Muscle layer of colon (tissue), 2 donors: ENCODE data around the gene HRC.

ENCODE experiments used
- H3K27ac ChIP-seq: one replicate; pipeline ENCODE4 v1.7.0; 2013; ENCODE audit warnings: low read depth, mild to moderate bottlenecking, low read length, moderate library complexity
- H3K27me3 ChIP-seq, 2 donors: one replicate each; pipeline ENCODE4 v1.7.0; 2013; ENCODE audit warnings: low read length in 2 of 2, mild to moderate bottlenecking in 2 of 2; ENCODE audit not compliant: insufficient read depth in 2 of 2, control insufficient read depth in 1 of 2
- H3K36me3 ChIP-seq: one replicate; pipeline ENCODE4 v1.7.0; 2013; ENCODE audit warnings: mild to moderate bottlenecking, low read length; ENCODE audit not compliant: insufficient read depth
- H3K4me1 ChIP-seq: one replicate; pipeline ENCODE4 v1.7.0; 2013; ENCODE audit warnings: mild to moderate bottlenecking, low read length; ENCODE audit not compliant: insufficient read depth
- H3K4me3 ChIP-seq, 2 donors: one replicate each; pipeline ENCODE4 v1.7.0; 2013; ENCODE audit warnings: low read length in 2 of 2, low read depth in 1 of 2, mild to moderate bottlenecking in 1 of 2, moderate library complexity in 1 of 2
- H3K9ac ChIP-seq: one replicate; pipeline ENCODE4 v1.7.0; 2013; ENCODE audit warnings: low read length
- H3K9me3 ChIP-seq: one replicate; pipeline ENCODE4 v1.7.0; 2013; ENCODE audit warnings: mild to moderate bottlenecking, low read length
- donor health status: abdominal sarcoma.
- donor health status: Adenocarcinoma of cecum.

The HRC gene

DNA sequence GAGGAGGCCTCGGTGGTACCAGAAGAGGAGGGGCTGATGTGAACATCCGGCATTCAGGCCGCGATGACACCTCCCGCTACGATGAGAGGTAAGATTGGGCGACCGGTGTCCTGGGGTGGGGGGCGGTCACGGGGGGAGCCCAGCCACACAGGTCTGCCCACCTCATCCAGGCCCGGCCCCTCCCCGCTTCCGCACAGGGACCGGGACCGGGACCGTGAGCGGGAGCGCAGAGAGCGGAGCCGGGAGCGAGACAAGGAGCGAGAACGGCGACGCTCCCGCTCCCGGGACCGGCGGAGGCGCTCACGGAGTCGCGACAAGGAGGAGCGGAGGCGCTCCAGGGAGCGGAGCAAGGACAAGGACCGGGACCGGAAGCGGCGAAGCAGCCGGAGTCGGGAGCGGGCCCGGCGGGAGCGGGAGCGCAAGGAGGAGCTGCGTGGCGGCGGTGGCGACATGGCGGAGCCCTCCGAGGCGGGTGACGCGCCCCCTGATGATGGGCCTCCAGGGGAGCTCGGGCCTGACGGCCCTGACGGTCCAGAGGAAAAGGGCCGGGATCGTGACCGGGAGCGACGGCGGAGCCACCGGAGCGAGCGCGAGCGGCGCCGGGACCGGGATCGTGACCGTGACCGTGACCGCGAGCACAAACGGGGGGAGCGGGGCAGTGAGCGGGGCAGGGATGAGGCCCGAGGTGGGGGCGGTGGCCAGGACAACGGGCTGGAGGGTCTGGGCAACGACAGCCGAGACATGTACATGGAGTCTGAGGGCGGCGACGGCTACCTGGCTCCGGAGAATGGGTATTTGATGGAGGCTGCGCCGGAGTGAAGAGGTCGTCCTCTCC lies 47.4 kb downstream of the HRC start:
- Histone ChIP-seq H3K9me3 (no peaks in the 10 kb centered on the region), H3K9ac (no peak overlapping the region), H3K4me1 (no peaks in the 10 kb centered on the region), H3K27me3 (no peaks in the 10 kb centered on the region), H3K36me3 (peaks cover 38% of the 10 kb centered on the region), H3K4me3 (no peak overlapping the region), H3K27ac (no peak overlapping the region)

DNA sequence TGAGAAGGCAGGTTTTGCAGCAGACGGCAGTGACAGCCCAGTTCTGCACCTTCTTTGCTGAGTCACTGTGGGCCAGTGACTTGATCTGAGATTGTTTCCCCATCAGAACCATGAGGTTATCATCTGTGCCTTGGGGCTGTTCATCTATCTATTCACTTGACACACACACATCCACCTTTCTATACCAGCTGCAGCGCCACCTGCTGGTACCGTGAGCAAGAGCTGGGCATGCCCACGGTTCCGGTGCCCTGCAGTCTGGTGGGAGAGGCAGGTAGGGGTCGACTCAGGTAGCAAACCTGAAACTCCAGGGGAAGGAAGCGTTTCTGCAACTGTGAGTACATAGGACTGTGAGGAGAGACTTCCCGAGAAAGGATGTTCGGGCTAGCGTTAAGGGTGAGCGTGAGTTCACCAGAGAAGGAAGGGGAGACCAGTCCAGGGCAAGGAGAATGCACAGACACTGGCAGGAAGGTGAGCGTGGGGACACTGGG lies 48.5 kb downstream of the HRC start:
- Histone ChIP-seq H3K27ac (no peak overlapping the region), H3K9me3 (no peaks in the 10 kb centered on the region), H3K36me3 (peaks cover 47% of the 10 kb centered on the region), H3K4me1 (no peaks in the 10 kb centered on the region), H3K27me3 (no peaks in the 10 kb centered on the region), H3K4me3 (no peak overlapping the region), H3K9ac (no peak overlapping the region)

DNA sequence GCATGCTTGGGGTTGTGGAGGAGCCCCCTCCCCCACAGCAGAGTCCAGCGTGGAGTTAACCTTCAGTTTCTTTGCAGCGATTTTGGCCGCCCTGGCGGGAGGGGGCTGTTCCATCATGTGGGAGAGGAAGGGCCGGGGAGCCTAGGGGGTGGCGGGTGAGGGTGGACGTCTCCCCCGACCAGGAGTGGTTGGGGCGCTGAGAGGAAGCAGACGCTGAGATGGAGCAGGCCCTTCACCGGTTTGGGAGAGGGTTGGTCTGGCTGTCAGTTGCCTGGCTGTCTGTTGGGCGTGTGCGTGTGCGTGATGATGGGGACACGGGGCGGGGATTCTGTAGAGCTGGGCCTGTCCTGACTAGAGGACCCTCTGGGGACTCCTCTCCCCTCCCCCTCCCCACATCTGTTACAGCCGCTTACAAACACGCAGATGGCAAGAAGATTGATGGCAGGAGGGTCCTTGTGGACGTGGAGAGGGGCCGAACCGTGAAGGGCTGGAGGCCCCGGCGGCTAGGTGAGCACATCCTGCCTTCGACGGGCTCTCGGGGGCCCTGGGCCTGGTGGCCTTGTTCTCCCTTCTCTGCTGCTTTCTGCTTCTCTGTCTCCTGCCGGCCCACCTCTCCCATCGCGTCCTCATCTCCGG lies 50.8 kb downstream of the HRC start:
- Histone ChIP-seq H3K27ac (no peak overlapping the region), H3K9me3 (no peaks in the 10 kb centered on the region), H3K9ac (no peak overlapping the region), H3K27me3 (no peaks in the 10 kb centered on the region), H3K36me3 (peaks cover 65% of the 10 kb centered on the region), H3K4me1 (no peaks in the 10 kb centered on the region), H3K4me3 (no peak overlapping the region)

DNA sequence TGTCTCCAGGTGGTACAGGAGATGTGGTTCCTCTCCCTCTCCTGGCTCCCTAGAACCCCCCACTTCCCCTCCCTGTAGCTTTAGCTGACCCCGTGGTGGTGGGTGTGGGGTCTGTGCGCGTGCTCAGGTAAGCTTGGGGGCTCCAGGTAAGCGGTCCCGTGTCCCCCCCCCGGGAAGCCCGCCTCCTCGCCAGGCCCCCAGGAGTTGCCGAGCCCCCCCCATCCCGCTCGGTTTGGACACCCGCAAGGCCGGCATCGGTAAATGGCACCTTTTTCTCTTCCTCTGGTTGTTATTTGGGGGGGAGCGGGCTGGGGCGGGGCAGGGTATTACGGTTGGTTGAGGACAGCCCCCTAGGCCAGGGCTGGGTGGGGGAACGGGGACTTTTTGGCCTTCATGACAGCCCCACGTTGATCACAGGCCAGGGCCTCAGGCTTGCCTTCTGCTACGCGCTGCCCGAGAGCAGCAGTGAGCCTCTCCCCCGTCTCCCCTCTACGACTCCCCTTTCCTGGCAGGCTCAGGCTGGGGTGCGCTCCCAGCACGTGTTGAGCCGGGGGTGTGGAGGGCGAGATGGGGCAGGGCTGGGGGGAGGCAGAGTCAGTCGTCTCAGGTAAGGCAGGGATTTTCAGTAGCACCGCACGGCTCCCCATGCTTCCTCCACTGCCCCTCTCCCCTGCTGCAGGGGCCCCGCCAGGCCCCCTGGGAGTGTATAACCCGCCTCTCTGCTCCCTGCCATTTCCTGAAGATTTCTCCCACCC lies 51.7 kb downstream of the HRC start:
- H3K27me3 ChIP-seq: no peaks in the 10 kb centered on the region
- H3K36me3 ChIP-seq: peaks cover 73% of the 10 kb centered on the region
- H3K27ac ChIP-seq: no peak overlapping the region
- H3K9ac ChIP-seq: no peak overlapping the region
- no peaks in the 10 kb centered on the region for H3K9me3 ChIP-seq
- no peaks in the 10 kb centered on the region for H3K4me1 ChIP-seq
- no peak overlapping the region for H3K4me3 ChIP-seq

DNA sequence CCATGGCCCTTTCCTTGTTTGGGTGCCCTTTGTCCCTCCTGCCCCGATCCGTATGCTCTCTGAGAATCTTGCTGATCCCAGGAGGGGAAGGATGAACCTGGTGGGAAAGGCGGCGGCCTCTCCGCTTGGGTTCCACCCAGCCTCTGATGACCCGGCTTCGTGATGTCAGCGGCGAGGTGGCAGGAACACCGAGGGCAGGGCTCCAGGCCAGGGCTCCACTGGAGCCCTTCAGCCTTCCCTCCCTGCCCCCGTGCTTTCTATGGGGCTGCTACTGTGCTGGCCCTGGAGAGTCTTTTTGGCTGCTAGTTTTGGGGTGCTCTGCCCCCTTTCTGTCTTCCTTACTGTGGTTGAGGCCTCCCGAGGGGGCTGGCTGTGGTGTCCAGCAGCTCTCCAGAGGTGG lies 52.9 kb downstream of the HRC start:
- no peak overlapping the region for H3K4me3 ChIP-seq
- H3K4me1 ChIP-seq: peaks cover 4% of the 10 kb centered on the region
- H3K36me3 ChIP-seq: peaks cover 84% of the 10 kb centered on the region
- no peak overlapping the region for H3K27ac ChIP-seq
- no peak overlapping the region for H3K9ac ChIP-seq
- H3K9me3 ChIP-seq: no peaks in the 10 kb centered on the region
- H3K27me3 ChIP-seq: no peaks in the 10 kb centered on the region
